NOMO-1 treated with DMSO at 0.1 percent for 48 hours (cell line): ENCODE measurements around the gene PODN.

ENCODE experiments used
- DNase-seq: peaks from one replicate; lab custom pipeline; 2025; ENCODE audit not compliant: unreplicated experiment; lab: John Stamatoyannopoulos, UW

Gene PODN

DNA sequence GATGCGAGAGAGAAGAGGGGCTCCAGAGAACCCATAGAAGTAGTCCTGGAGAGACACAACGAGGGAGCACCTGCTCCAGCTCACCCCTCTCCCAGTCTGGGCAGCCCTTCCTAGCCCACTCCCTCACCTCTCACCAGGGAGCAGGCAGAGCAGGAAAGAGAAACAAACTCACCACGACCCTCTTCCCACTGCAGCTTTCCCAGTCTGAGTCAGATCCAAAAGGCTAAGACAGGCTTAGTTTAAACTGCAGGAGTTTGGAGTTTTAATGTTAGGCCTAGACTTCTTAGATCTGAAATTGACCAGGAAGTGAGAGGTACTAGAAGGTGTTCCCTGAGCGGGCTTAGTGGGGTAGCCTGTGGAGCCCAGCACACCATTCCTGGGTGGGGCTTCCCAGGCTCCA lies 50.8 kb downstream of the PODN start:
- no peak for DNase-seq

DNA sequence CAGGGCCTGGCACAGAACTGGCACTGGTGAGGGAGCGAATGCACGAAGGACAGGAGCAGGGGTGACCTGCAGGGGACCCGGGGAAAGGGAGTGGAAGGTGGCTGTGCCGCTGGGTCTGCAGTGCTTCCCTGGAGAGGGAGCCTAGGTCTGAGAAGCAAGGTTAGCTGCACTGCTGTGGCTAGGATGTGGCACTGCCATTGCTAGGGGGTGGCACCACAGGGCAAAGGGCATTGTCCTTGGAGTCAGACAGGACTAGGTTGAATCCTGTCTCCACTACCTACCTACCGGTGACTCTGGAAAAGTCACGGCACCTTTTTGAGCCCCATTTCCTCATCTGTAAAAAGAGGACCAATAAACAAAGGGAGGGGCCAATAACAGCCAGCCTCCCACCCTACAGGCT lies 52.1 kb downstream of the PODN start:
- DNase-seq: no peak

GRCh38 chr1:53114581-53115400 lies 52.8 kb downstream of the PODN start:
- no peak for DNase-seq

- no peak for DNase-seq
These were observed 53.6 kb downstream of the PODN start for GRCh38 chr1:53115403-53116306.

DNA sequence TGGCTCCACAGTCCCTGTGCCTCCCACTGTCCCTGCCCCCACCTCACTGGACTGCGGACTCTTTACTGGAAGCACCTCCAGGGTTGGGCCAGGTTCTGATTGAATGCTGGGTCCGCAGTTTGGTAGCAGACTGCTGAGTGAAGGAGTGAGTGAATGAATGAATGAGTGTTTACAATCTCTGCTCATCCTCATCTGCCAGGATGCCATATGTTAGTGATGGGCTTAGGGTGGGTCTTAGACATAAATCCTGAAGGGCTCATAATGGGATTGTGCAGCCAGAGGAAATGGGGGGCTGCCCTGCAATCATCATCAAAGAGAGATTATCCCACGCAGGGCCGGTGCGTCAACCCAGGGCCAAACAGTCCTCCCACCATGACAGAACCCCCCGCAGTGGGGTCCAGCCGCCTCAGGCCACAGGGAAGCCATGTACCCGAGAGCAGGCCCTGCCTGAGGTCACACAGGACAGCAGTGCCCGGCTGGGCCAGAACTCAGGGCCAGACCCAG lies 54.3 kb downstream of the PODN start:
- DNase-seq: no peak

- DNase-seq: no peak
These were observed 55.1 kb downstream of the PODN start for GRCh38 chr1:53116933-53117600.

DNA sequence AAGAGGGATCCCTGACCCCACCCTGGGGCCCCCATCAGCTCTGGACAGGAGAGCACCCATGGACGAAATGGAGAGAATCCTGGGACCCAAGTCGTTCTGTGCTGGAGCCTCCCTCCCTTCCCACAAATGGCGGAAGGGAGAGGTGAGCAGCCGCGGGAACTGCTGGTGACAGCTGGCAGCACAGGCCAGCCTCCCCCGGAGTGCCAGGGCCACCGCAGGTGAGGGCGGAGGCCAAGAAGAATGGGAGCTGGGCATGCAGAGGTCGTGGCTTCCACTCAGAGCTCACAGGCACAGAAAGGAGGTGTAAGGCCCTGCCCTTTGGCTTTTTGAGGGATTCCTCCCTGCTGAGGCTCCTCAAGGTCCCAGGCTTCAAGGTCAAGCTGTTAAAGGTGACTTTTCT lies 55.8 kb downstream of the PODN start:
- no peak for DNase-seq

DNA sequence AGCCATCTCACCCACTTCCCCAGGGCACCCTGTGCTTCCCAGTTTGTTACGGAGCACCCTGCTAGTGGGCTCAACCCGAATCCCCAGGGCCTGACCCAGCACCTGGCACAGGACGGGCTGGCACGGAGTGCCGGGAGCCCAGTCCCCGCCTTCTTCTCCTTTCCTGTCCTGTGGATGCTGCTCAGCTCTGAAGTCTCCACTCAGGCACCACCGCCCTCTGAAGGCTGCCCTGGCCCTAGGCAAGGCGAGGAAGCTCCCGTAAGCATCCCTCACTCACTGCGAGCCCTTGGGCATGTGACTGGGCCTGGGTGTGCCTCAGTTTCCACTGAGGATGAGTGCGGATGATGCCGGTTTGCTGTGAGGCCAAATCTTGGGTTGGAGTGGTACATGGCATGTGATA lies 58.6 kb downstream of the PODN start:
- no peak for DNase-seq

DNA sequence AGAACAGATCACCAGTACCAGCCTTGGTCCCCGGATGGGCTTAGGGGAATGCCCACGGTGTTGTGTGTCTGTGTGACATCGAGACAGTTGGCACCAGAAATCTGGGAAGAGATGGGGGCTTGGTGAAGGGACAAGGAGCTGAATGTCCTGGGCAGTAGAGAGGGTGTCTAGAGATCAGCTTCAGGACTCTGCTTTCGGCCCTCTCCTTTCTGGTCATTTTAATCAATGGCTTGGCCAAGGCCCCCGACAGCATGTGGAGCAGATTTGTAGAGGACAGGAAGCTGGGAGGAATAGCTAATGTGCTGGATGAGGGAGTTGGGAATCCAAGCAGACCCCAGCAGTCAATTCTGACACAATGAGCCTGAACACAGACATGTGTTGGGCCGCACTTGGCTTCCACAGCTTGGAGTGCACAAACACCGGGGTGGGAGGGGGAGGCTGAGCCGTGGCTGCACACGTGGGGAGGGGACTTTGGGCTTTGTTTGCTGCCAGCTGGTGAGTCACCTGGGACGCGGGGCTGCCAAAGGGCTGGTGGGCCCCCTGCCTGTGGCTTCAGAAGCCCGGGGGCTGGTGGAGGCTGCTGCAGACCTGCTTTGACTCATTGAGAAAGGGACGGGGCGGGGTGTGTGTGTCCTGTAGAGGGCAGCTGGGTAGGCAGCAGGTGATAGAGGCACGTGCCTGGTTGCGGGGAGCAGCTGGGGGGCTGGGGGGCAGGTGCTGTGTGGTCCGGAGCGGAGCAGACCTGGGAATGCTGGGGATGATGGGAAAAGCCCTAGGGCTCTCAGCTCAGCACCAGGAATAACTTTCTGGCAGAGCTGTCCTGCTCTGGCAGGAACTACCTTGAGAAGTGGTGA lies 59.5 kb downstream of the PODN start:
- DNase-seq: no peak

GRCh38 chr1:53122201-53122885 lies 60.3 kb downstream of the PODN start:
- DNase-seq: no peak

- DNase-seq: no peak
These were observed 61.0 kb downstream of the PODN start for GRCh38 chr1:53122961-53123413.

GRCh38 chr1:53123453-53124140 lies 61.6 kb downstream of the PODN start:
- no peak for DNase-seq

DNA sequence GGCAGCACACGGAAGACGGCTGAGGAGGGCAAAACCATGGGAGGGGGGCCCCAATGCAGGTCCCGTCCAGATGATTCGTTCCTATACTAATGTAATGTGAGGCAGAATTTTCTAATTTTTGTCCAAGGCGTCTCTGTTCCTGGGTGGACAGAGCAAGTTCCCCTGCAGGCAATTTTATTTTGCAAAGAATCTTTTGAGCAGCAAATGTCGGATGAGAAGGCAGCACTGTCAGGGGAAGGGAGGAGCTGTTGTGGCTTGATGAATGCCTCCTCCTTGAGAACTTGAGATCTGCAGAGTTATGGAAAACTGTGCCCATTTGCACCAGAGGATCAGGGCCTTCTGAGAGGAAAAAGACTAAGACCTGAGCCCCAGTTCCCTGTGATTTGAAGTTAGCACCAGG lies 63.1 kb downstream of the PODN start:
- no peak for DNase-seq

DNA sequence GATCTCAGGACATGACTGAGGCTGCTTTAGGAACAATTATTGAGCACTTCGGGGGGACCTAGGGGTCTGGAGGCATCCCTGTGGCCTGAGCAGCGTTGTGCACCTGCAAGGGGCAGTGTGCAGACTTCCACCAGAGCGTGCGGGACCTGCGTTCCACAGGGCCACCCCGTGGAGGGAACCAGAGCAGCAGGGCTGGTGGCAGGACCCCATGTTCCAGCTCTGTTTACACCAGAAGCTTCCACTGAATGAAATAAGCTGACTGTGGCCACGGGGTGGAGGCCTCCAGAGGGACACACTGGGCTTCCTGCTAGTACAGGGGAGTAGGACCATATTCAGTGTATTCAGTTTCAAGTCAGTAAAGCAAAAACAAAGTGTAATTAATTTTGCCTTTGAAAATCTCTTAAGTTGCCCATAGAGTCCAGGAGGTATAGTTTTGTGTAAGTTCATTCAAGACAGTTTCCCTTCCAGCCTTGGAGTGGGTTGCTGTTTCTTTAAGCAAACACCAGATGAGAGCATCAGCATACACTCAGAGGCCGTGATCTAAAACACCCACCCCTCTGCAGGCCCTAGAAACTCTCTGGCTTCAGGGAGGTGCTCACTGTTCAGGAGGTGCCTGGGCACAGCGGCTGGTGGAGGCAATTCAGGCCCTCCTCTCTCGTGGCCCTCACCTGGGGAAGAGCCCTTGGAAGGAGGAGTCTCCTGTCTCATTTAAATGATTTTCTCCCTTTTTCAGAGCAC lies 63.8 kb downstream of the PODN start:
- no peak for DNase-seq

DNA sequence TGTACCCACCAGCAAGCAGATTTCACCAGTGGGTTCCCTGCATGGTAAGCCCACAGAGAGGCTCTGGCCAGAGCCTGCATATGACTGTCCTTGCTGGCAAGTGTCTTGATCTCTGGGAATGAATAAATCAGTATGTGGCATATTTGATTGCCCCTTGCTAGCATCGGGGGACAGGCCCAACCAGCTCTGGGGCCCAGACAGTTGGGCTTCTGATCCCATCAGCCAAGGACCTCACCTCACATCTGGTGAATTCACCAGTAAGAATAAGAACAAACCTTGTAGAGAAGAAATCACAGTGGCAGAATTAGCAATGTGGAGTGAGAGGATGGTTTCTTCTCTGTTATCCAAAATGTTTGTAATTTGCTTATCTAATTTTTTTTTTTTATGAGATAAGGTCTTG lies 64.5 kb downstream of the PODN start:
- no peak for DNase-seq

DNA sequence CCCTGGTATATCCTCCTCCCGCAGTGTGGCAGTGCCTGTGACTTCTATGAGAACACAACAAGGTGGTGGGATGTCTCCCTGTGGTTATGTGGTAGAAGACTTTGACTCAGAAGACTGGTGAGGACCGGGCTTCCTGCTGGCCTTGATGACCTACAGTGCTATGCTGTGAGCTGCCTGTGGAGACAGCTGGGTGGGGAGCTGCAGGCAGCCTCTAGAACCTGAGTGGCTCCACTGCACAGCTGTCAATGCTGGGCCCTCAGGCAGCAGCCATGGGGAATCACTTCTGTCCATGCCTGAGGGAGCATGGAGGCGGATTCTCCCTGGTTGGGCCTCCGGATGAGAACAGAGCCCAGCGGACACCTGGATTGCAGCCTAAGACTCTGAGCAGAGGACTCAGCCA lies 65.5 kb downstream of the PODN start:
- DNase-seq: no peak

- no peak for DNase-seq
These were observed 66.4 kb downstream of the PODN start for GRCh38 chr1:53128401-53128800.

GRCh38 chr1:53129891-53130597 lies 68.0 kb downstream of the PODN start:
- no peak for DNase-seq
